ENCODE results near the gene SSC5D.

- TF ChIP-seq CTCF (IDR thresholded peaks at IDR 0.05) (no peak), POLR2A (IDR thresholded peaks at IDR 0.05) (no peak)
Observed at GRCh38 chr19:55462722-55463121, 25.5 kb upstream of the SSC5D start.
